ENCODE measurements around the gene MGMT.

DNA sequence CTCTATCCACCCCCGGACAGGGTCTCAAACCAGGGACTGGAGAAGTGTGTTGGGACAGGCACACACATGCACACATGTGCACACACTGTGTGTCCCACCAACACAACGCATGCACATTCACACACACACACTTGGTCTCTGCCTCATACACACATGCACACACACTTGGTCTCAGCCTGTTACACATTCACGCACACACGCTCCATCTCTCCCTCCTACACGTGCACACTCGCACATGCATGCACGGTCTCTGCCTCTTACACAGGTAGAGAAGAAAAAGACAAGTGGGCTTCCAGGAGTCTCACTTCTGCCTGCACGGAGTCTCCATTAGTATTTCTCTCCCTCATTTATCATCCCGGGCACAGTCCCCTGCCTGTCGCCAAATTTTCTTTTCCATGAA lies 325.8 kb downstream of the MGMT start:
- TF ChIP-seq, protein P1, sequence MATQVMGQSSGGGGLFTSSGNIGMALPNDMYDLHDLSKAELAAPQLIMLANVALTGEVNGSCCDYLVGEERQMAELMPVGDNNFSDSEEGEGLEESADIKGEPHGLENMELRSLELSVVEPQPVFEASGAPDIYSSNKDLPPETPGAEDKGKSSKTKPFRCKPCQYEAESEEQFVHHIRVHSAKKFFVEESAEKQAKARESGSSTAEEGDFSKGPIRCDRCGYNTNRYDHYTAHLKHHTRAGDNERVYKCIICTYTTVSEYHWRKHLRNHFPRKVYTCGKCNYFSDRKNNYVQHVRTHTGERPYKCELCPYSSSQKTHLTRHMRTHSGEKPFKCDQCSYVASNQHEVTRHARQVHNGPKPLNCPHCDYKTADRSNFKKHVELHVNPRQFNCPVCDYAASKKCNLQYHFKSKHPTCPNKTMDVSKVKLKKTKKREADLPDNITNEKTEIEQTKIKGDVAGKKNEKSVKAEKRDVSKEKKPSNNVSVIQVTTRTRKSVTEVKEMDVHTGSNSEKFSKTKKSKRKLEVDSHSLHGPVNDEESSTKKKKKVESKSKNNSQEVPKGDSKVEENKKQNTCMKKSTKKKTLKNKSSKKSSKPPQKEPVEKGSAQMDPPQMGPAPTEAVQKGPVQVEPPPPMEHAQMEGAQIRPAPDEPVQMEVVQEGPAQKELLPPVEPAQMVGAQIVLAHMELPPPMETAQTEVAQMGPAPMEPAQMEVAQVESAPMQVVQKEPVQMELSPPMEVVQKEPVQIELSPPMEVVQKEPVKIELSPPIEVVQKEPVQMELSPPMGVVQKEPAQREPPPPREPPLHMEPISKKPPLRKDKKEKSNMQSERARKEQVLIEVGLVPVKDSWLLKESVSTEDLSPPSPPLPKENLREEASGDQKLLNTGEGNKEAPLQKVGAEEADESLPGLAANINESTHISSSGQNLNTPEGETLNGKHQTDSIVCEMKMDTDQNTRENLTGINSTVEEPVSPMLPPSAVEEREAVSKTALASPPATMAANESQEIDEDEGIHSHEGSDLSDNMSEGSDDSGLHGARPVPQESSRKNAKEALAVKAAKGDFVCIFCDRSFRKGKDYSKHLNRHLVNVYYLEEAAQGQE (IDR thresholded peaks at IDR 0.05; ENCODE audit: insufficient replicate concordance, low read depth) = no peak
- TF ChIP-seq, protein P2, sequence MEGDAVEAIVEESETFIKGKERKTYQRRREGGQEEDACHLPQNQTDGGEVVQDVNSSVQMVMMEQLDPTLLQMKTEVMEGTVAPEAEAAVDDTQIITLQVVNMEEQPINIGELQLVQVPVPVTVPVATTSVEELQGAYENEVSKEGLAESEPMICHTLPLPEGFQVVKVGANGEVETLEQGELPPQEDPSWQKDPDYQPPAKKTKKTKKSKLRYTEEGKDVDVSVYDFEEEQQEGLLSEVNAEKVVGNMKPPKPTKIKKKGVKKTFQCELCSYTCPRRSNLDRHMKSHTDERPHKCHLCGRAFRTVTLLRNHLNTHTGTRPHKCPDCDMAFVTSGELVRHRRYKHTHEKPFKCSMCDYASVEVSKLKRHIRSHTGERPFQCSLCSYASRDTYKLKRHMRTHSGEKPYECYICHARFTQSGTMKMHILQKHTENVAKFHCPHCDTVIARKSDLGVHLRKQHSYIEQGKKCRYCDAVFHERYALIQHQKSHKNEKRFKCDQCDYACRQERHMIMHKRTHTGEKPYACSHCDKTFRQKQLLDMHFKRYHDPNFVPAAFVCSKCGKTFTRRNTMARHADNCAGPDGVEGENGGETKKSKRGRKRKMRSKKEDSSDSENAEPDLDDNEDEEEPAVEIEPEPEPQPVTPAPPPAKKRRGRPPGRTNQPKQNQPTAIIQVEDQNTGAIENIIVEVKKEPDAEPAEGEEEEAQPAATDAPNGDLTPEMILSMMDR (IDR thresholded peaks at IDR 0.05; ENCODE audit: insufficient read depth, low read length) = no peak
- TF ChIP-seq POLR2AphosphoS5 (IDR thresholded peaks at IDR 0.05; ENCODE audit: low read depth) = no peak
- no peak for TF ChIP-seq GABPA (IDR thresholded peaks at IDR 0.05; ENCODE audit: low read depth)
- no peak for TF ChIP-seq SPI1 (IDR thresholded peaks at IDR 0.05; ENCODE audit: borderline replicate concordance, low read depth)
